Ovary (tissue), 9 donors: ENCODE results near the gene NRDE2. TPM values are rescaled to one million over a fixed set of nuclear protein-coding genes. Genes with fewer than 3 reads are reported as not detected.

Experiments used
- DNase-seq, 5 donors: peaks; one replicate each; pipeline ENCODE4 v3.0.0-alpha.2; 2019 to 2020
- H3K27ac ChIP-seq, 2 donors: fragments of 200-600 bp; one replicate each; pipeline versions ENCODE4 v1.5.1 to v1.8.0; 2019 to 2022
- H3K27me3 ChIP-seq: fragments of 200-600 bp; one replicate; pipeline ENCODE4 v1.8.0; 2022
- H3K36me3 ChIP-seq: fragments of 200-600 bp; sonication (generic); one replicate; pipeline ENCODE4 v1.5.1; 2019
- H3K4me1 ChIP-seq: one replicate; pipeline ENCODE4 v1.8.1; 2013; ENCODE audit warnings: mild to moderate bottlenecking, moderate library complexity; ENCODE audit not compliant: insufficient read depth
- H3K4me3 ChIP-seq: fragments of 200-600 bp; sonication (generic); one replicate; pipeline ENCODE4 v1.5.1; 2017
- H3K9me3 ChIP-seq, 2 donors: fragments of 200-600 bp in 1 of 2; sonication (generic) in 1 of 2; one replicate each; pipeline versions ENCODE4 v1.5.1 to v1.8.1; 2013 to 2019; ENCODE audit warnings: mild to moderate bottlenecking in 1 of 2, moderate library complexity in 1 of 2
- CTCF ChIP-seq, 3 donors: fragments of 450-650 bp in 2 of 3; fragments of 200-600 bp in 1 of 3; IDR thresholded peaks; one replicate each; pipeline versions ENCODE4 v1.5.1 to v1.8.0; 2016 to 2022; ENCODE audit warnings: antibody characterized with exemption in 3 of 3, mild to moderate bottlenecking in 1 of 3
- EP300 ChIP-seq: sonication (generic); formaldehyde crosslinking; IDR thresholded peaks from one replicate; pipeline ENCODE4 v1.6.1; 2017; ENCODE audit warnings: antibody characterized with exemption
- POLR2A ChIP-seq: fragments of 450-650 bp; IDR thresholded peaks from one replicate; pipeline ENCODE4 v1.6.1; 2017; ENCODE audit warnings: antibody characterized with exemption, mild to moderate bottlenecking, moderate library complexity
- WGBS, 3 donors: extraction: QIAGEN DNeasy Blood & Tissue Kit in 1 of 3; methylation state at CpG; one replicate each; pipeline versions ENCODE4 v1.1.5 to v1.1.7; 2013 to 2017; 5-methylcytosine and 5-hydroxymethylcytosine counted together
- intact Hi-C, 4 donors: fragments of 100-400 bp; cut with DNase I; formaldehyde crosslinking; loops; one replicate each; pipeline versions ENCODE4 v1.11.0 to v1.15.1; 2022 to 2023
- polyA plus RNA-seq, 2 donors: library from polyadenylated mRNA; stranded (reverse); fragments of 200-250 nt in 1 of 2; fragments of 350-450 nt in 1 of 2; fragmentation: Illumina TruSeq in 1 of 2; extraction: RNeasy Lipid Tissue Mini Kit (QIAGEN cat#74804) in 1 of 2; gene quantifications; one replicate each; pipeline ENCODE4 v1.2.3, GENCODE V29; 2013 to 2014
- total RNA-seq, 7 donors: library from RNA; depleted of rRNA in 2 of 7; stranded (reverse); fragments of >200 nt in 2 of 7; fragmentation: NEBNext Ultra II Directional in 3 of 7; extraction: Animal tissue kit (Norgen Biotek cat#: 25700) in 3 of 7; gene quantifications; one replicate each; pipeline versions ENCODE4 v1.1.0 to v1.2.4, GENCODE V29; 2016 to 2023
- donor health status: DM: no; HTN: no; CAD: no; lungs with moderate emphysema.
- donor health status: DM: no; HTN: no; CAD: no.
- donor health status: Bipolar disorder and iron deficiency.
- donor health status: DM: yes; HTN: yes; CAD: no.
- donor health status: DM: no; HTN: no; CAD: no.
- donor health status: DM: yes; HTN: yes; CAD: no.

Gene NRDE2
- total and polyA plus RNA-seq, 9 donors = 7.7 to 28.5 (median 15.4) TPM

DNA sequence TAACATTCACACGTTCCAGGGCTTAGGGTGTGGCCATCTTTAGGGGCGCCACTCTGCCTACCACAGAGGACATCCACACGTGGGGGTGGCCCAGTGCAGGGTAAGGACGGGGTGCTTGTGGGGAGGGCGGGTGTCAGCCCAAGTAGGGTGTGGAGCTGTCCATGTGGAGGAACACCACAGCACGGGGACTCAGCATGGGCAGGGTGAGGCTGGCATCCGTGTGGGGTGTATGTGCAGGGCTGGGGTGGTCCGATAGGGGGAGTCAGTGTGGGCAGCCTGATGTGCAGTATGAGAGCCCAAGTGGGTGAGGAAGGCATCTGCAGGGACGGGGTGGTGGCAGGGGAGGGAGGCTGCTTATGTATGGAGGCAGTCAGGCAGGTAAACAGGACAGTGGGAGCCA lies 57.7 kb downstream of the NRDE2 start:
- Histone ChIP-seq H3K4me1 (peaks cover 2% of the 10 kb centered on the region), H3K27me3 (no peaks in the 10 kb centered on the region), H3K36me3 (no peaks in the 10 kb centered on the region), H3K4me3 (no peak overlapping the region), H3K9me3 (no peaks in the 10 kb centered on the region), H3K27ac (no peak overlapping the region)
- no peak for DNase-seq
- intact Hi-C loops = no loop called here
- no peak for TF ChIP-seq EP300
- TF ChIP-seq POLR2A = no peak
- TF ChIP-seq CTCF (IDR thresholded peaks at IDR 0.05) = no peak
- 65 to 73% (median 70%) methylated on average over 9 of the region's 9 CpGs for WGBS, 3 donors

- intact Hi-C loops = no loop called here
- Histone ChIP-seq H3K36me3 (no peaks in the 10 kb centered on the region), H3K4me1 (peaks cover 2% of the 10 kb centered on the region), H3K9me3 (no peaks in the 10 kb centered on the region), H3K27me3 (no peaks in the 10 kb centered on the region), H3K27ac (no peak overlapping the region), H3K4me3 (no peak overlapping the region)
- 57 to 61% (median 58%) methylated on average over 8 of the region's 8 CpGs for whole genome bisulfite sequencing, 3 donors
- no peak for DNase-seq
- TF ChIP-seq EP300 (no peak), POLR2A (no peak), CTCF (IDR thresholded peaks at IDR 0.05) (no peak)
Observed at GRCh38 chr14:90273532-90273931, 58.2 kb downstream of the NRDE2 start.

GRCh38 chr14:90272523-90272922 lies 59.2 kb downstream of the NRDE2 start:
- DNase-seq = no peak
- H3K27me3 ChIP-seq = no peaks in the 10 kb centered on the region
- H3K36me3 ChIP-seq = no peaks in the 10 kb centered on the region
- H3K4me1 ChIP-seq = peaks cover 2% of the 10 kb centered on the region
- 65 to 72% (median 70%) methylated on average over 10 of the region's 10 CpGs for WGBS, 3 donors
- H3K9me3 ChIP-seq = no peaks in the 10 kb centered on the region
- intact Hi-C loops = no loop called here
- no peak overlapping the region for H3K27ac ChIP-seq
- TF ChIP-seq POLR2A (no peak), EP300 (no peak), CTCF (IDR thresholded peaks at IDR 0.05) (no peak)
- no peak overlapping the region for H3K4me3 ChIP-seq

DNA sequence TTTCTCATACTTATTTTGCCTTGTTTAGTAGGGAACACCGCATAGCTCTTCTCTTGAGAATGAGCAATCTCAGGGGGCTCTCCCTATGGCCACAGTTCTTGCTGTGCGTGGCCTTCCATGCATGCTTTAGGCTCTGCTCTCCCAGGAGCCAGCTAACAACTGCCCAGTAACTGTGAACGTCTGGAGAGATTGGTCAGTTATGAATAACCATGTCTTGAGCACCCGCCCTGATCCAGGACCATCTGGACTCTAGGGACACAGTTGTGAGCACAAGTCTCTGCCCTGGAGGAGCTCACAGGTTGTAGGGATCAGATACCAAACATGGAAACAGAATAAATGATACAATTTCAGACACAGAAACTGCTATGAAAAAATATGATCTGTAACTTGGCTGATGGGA lies 63.3 kb downstream of the NRDE2 start:
- Histone ChIP-seq H3K27ac (no peak overlapping the region), H3K4me3 (no peak overlapping the region), H3K27me3 (no peaks in the 10 kb centered on the region), H3K4me1 (no peaks in the 10 kb centered on the region), H3K9me3 (no peaks in the 10 kb centered on the region), H3K36me3 (no peaks in the 10 kb centered on the region)
- no peak for TF ChIP-seq EP300
- TF ChIP-seq CTCF (IDR thresholded peaks at IDR 0.05) = no peak
- no peak for TF ChIP-seq POLR2A
- 85 to 88% (median 88%) methylated on average over 4 of the region's 4 CpGs for whole genome bisulfite sequencing, 3 donors
- intact Hi-C loops = no loop called here
- no peak for DNase-seq
